Measurements from ENCODE around the gene IKZF5. TPM values are rescaled to one million over a fixed set of nuclear protein-coding genes. Genes with fewer than 3 reads are reported as not detected.

The IKZF5 gene
- total RNA-seq, 1 experiment from 2014 or later = 14.8 TPM

- Histone ChIP-seq H3K4me1 (ENCODE audit: low read length) (peaks cover 17% of the 10 kb centered on the region), H3K9me2 (replicated peaks; ENCODE audit: insufficient read depth, low read length) (no peaks in the 10 kb centered on the region), H3K79me2 (ENCODE audit: low read length) (peaks cover 16% of the 10 kb centered on the region), H3K9ac (ENCODE audit: low read length) (no peak overlapping the region), H4K20me1 (ENCODE audit: insufficient read depth, low read depth, low read length) (no peaks in the 10 kb centered on the region), H3K9me3 (ENCODE audit: low read length) (no peaks in the 10 kb centered on the region), H3K27ac (ENCODE audit: low read length) (no peak overlapping the region), H3K36me3 (ENCODE audit: insufficient read depth, low read length) (no peaks in the 10 kb centered on the region), H3K4me2 (ENCODE audit: low read depth, low read length, poor library complexity, severe bottlenecking) (no peak overlapping the region), H3K27me3 (ENCODE audit: low read length) (no peaks in the 10 kb centered on the region), H2AFZ (ENCODE audit: low read length) (no peak overlapping the region), H3K4me3 (ENCODE audit: low read length) (no peak overlapping the region)
- no peak for DNase-seq
These were observed 3.4 kb upstream of the IKZF5 start for GRCh38 chr10:123011987-123012386.

DNA sequence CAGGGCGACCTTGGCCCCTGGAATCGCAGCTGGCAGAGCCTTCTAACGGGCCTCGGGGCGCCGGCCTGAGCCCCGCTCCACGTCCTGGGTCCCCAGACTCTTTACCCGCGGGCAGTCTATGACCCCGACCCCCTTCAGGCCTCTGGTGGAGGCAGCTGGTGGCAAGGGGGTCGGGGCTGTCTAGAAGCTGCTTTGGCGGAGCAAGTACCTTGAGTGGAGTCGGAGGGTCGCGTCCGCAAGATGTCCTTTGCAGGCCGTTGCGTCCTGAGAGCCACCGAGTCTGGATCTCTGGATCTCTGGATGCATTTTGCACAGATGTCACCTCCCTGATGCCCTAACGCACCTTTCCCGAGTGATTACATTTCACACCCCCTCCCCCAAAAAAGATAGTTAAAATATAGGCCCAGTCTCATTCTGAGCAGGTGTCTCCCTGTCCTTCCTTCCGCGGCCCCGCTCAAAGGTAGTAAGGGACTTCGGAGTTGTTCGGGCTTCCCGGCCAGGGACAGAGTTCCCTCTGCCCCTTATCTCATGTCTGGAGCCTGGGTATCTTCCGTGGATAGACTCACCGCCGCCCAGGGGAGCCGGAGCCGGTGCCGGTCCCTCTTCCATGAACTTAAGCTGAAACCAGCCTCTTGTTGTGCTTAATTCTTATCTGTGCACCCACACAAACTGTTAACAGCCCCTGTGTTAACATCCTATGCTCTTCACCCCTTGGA is 668 bp upstream of the IKZF5 start:
- no peaks in the 10 kb centered on the region for H3K9me3 ChIP-seq (ENCODE audit: low read length)
- peaks cover 2% of the 10 kb centered on the region; the same call in 1 of the 2 replicates for H3K36me3 ChIP-seq (ENCODE audit: insufficient read depth, low read length)
- DNase-seq = peak; percentile 46
- no peaks in the 10 kb centered on the region for H3K9me2 ChIP-seq (replicated peaks; ENCODE audit: insufficient read depth, low read length)
- H4K20me1 ChIP-seq (ENCODE audit: insufficient read depth, low read depth, low read length) = no peaks in the 10 kb centered on the region
- H2AFZ ChIP-seq (ENCODE audit: low read length) = peak overlapping the region; percentile 56
- H3K9ac ChIP-seq (ENCODE audit: low read length) = peak overlapping the region; percentile 85
- H3K27ac ChIP-seq (ENCODE audit: low read length) = no peak overlapping the region
- H3K79me2 ChIP-seq (ENCODE audit: low read length) = peaks cover 43% of the 10 kb centered on the region
- peaks cover 32% of the 10 kb centered on the region for H3K4me1 ChIP-seq (ENCODE audit: low read length)
- H3K4me2 ChIP-seq (ENCODE audit: low read depth, low read length, poor library complexity, severe bottlenecking) = peak overlapping the region; percentile 76
- H3K27me3 ChIP-seq (ENCODE audit: low read length) = no peaks in the 10 kb centered on the region
- peak overlapping the region; percentile 99 for H3K4me3 ChIP-seq (ENCODE audit: low read length)

DNA sequence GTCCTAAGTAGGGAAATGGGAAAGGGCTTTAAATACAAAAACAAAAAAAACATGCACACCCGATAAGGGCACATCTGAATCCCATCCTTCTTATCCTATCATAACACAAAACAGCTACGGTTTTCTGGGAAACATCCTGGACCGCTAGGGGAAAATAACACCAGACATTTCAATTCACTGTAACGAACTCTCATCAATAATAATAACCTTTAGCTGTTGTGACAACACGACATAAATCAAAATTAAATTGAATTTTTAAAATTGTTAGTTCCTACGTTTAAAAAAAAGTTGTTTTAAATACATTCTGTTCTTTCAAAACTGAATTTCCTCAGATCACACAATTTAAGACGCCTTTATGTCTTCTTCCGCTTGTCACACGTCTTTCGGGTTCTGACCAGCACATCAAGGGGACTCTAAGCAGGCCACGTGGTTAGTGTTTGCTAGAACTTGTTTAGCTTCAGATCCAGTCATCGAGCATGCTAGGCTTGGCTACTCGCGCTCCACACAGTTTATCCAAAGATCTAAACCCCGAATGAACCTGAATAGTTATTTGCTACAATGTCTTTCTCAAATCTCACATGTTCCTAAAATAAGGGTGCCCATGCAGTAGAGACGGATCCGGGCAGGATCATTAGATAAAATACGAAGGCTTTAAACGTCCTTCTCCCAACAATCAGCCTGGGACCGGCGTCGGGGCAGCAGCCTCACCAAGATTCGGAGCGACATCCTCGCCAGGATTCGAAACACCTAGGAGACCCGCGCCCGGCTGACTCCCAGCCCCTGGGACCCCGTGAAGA is 839 bp downstream of the IKZF5 start:
- H3K27me3 ChIP-seq (ENCODE audit: low read length) = no peaks in the 10 kb centered on the region
- H4K20me1 ChIP-seq (ENCODE audit: insufficient read depth, low read depth, low read length) = no peaks in the 10 kb centered on the region
- peaks cover 32% of the 10 kb centered on the region for H3K4me1 ChIP-seq (ENCODE audit: low read length)
- peak overlapping the region; percentile 99 for H3K4me3 ChIP-seq (ENCODE audit: low read length)
- peak; percentile 85 for DNase-seq
- peak overlapping the region; percentile 94 for H3K9ac ChIP-seq (ENCODE audit: low read length)
- peaks cover 11% of the 10 kb centered on the region; the same call in 1 of the 2 replicates for H3K36me3 ChIP-seq (ENCODE audit: insufficient read depth, low read length)
- peak overlapping the region; percentile 60 for H3K27ac ChIP-seq (ENCODE audit: low read length)
- H3K9me2 ChIP-seq (replicated peaks; ENCODE audit: insufficient read depth, low read length) = no peaks in the 10 kb centered on the region
- H3K79me2 ChIP-seq (ENCODE audit: low read length) = peaks cover 58% of the 10 kb centered on the region
- H2AFZ ChIP-seq (ENCODE audit: low read length) = peak overlapping the region; percentile 87; the same call in 1 of the 2 replicates
- H3K4me2 ChIP-seq (ENCODE audit: low read depth, low read length, poor library complexity, severe bottlenecking) = peak overlapping the region; percentile 94
- H3K9me3 ChIP-seq (ENCODE audit: low read length) = no peaks in the 10 kb centered on the region

GRCh38 chr10:123004298-123004697 is 4.3 kb downstream of the IKZF5 start:
- no peak for DNase-seq

DNA sequence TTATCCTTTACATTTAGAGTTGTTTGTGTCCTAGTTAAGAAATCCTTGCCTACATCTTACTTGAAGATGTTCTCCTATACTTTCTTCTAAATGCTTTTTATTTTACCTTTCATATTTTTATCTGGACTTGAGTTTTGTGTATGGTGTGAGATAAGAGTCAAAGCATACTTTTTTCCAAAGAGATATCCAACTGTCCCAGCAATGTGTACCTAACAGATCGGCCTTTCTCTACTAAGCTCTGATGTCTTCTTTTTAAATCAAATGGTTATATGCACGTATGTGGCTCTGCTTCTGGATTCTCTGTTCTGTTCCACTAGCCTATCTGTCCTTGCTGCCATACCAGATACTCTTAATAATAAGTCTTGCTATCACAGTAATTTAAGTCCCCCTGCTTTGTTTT is 7.2 kb downstream of the IKZF5 start:
- Histone ChIP-seq H3K27ac (ENCODE audit: low read length) (no peak overlapping the region), H2AFZ (ENCODE audit: low read length) (no peak overlapping the region), H3K4me2 (ENCODE audit: low read depth, low read length, poor library complexity, severe bottlenecking) (no peak overlapping the region), H4K20me1 (ENCODE audit: insufficient read depth, low read depth, low read length) (no peaks in the 10 kb centered on the region), H3K79me2 (ENCODE audit: low read length) (peaks cover 96% of the 10 kb centered on the region), H3K9me2 (replicated peaks; ENCODE audit: insufficient read depth, low read length) (no peaks in the 10 kb centered on the region), H3K4me3 (ENCODE audit: low read length) (no peak overlapping the region), H3K9me3 (ENCODE audit: low read length) (no peaks in the 10 kb centered on the region), H3K36me3 (ENCODE audit: insufficient read depth, low read length) (peaks cover 18% of the 10 kb centered on the region; the same call in 1 of the 2 replicates), H3K4me1 (ENCODE audit: low read length) (peaks cover 29% of the 10 kb centered on the region), H3K27me3 (ENCODE audit: low read length) (no peaks in the 10 kb centered on the region), H3K9ac (ENCODE audit: low read length) (no peak overlapping the region)
- no peak for DNase-seq

More at GRCh38 chr10:123004298-123004697, 4.3 kb downstream of the IKZF5 start:
- Histone ChIP-seq H3K27me3 (ENCODE audit: low read length) (no peaks in the 10 kb centered on the region), H3K79me2 (ENCODE audit: low read length) (peaks cover 92% of the 10 kb centered on the region), H3K4me2 (ENCODE audit: low read depth, low read length, poor library complexity, severe bottlenecking) (no peak overlapping the region), H3K9me2 (replicated peaks; ENCODE audit: insufficient read depth, low read length) (no peaks in the 10 kb centered on the region), H2AFZ (ENCODE audit: low read length) (no peak overlapping the region), H3K9me3 (ENCODE audit: low read length) (no peaks in the 10 kb centered on the region), H4K20me1 (ENCODE audit: insufficient read depth, low read depth, low read length) (no peaks in the 10 kb centered on the region), H3K4me3 (ENCODE audit: low read length) (no peak overlapping the region), H3K9ac (ENCODE audit: low read length) (no peak overlapping the region), H3K36me3 (ENCODE audit: insufficient read depth, low read length) (peaks cover 14% of the 10 kb centered on the region; the same call in 1 of the 2 replicates), H3K27ac (ENCODE audit: low read length) (no peak overlapping the region), H3K4me1 (ENCODE audit: low read length) (peaks cover 41% of the 10 kb centered on the region)

GRCh38 chr10:123000155-123000554 is 8.4 kb downstream of the IKZF5 start:
- DNase-seq = no peak

GRCh38 chr10:122999347-122999746 is 9.2 kb downstream of the IKZF5 start:
- Histone ChIP-seq H3K9me3 (ENCODE audit: low read length) (no peaks in the 10 kb centered on the region), H3K36me3 (ENCODE audit: insufficient read depth, low read length) (peaks cover 36% of the 10 kb centered on the region), H3K4me2 (ENCODE audit: low read depth, low read length, poor library complexity, severe bottlenecking) (no peak overlapping the region), H3K27me3 (ENCODE audit: low read length) (no peaks in the 10 kb centered on the region), H3K79me2 (ENCODE audit: low read length) (peaks cover 87% of the 10 kb centered on the region), H3K9me2 (replicated peaks; ENCODE audit: insufficient read depth, low read length) (no peaks in the 10 kb centered on the region), H3K27ac (ENCODE audit: low read length) (no peak overlapping the region), H3K9ac (ENCODE audit: low read length) (no peak overlapping the region), H2AFZ (ENCODE audit: low read length) (no peak overlapping the region), H3K4me1 (ENCODE audit: low read length) (peaks cover 20% of the 10 kb centered on the region), H3K4me3 (ENCODE audit: low read length) (no peak overlapping the region), H4K20me1 (ENCODE audit: insufficient read depth, low read depth, low read length) (no peaks in the 10 kb centered on the region)
- no peak for DNase-seq

More at GRCh38 chr10:123000155-123000554, 8.4 kb downstream of the IKZF5 start:
- H3K4me2 ChIP-seq (ENCODE audit: low read depth, low read length, poor library complexity, severe bottlenecking) = peak overlapping the region; percentile 34
- H3K9ac ChIP-seq (ENCODE audit: low read length) = no peak overlapping the region
- peaks cover 92% of the 10 kb centered on the region for H3K79me2 ChIP-seq (ENCODE audit: low read length)
- no peak overlapping the region for H2AFZ ChIP-seq (ENCODE audit: low read length)
- H3K4me3 ChIP-seq (ENCODE audit: low read length) = no peak overlapping the region
- no peaks in the 10 kb centered on the region for H3K9me2 ChIP-seq (replicated peaks; ENCODE audit: insufficient read depth, low read length)
- peaks cover 28% of the 10 kb centered on the region; the same call in 1 of the 2 replicates for H3K36me3 ChIP-seq (ENCODE audit: insufficient read depth, low read length)
- no peaks in the 10 kb centered on the region for H3K27me3 ChIP-seq (ENCODE audit: low read length)
- peaks cover 20% of the 10 kb centered on the region for H3K4me1 ChIP-seq (ENCODE audit: low read length)
- no peaks in the 10 kb centered on the region for H3K9me3 ChIP-seq (ENCODE audit: low read length)
- H3K27ac ChIP-seq (ENCODE audit: low read length) = no peak overlapping the region
- no peaks in the 10 kb centered on the region for H4K20me1 ChIP-seq (ENCODE audit: insufficient read depth, low read depth, low read length)

- Histone ChIP-seq H3K4me1 (ENCODE audit: low read length) (peaks cover 20% of the 10 kb centered on the region), H3K4me3 (ENCODE audit: low read length) (no peak overlapping the region), H3K27ac (ENCODE audit: low read length) (no peak overlapping the region), H4K20me1 (ENCODE audit: insufficient read depth, low read depth, low read length) (no peaks in the 10 kb centered on the region), H3K9me2 (replicated peaks; ENCODE audit: insufficient read depth, low read length) (no peaks in the 10 kb centered on the region), H3K9ac (ENCODE audit: low read length) (no peak overlapping the region), H2AFZ (ENCODE audit: low read length) (no peak overlapping the region), H3K9me3 (ENCODE audit: low read length) (no peaks in the 10 kb centered on the region), H3K27me3 (ENCODE audit: low read length) (no peaks in the 10 kb centered on the region), H3K36me3 (ENCODE audit: insufficient read depth, low read length) (peaks cover 34% of the 10 kb centered on the region), H3K79me2 (ENCODE audit: low read length) (peaks cover 83% of the 10 kb centered on the region), H3K4me2 (ENCODE audit: low read depth, low read length, poor library complexity, severe bottlenecking) (no peak overlapping the region)
- DNase-seq = no peak
These were observed 9.7 kb downstream of the IKZF5 start for GRCh38 chr10:122998934-122999333.

All from Karpas-422 (cell line).